Measurements from ENCODE around the gene LRRC46. TPM values are rescaled to one million over a fixed set of nuclear protein-coding genes. Genes with fewer than 3 reads are reported as not detected.

Gene LRRC46
- total and polyA plus RNA-seq, 2 experiments from 2014 or later, result 0.18 to 0.35 TPM

GRCh38 chr17:47834756-47835155, 3.3 kb downstream of the LRRC46 start:
- H3K4me1 Mint-ChIP-seq, result peaks cover 8% of the 10 kb centered on the region
- DNase-seq (ENCODE audit: low spot score) (no peak), ATAC-seq (no peak)
- H3K4me2 ChIP-seq, result no peak overlapping the region
- no peak overlapping the region for H2AFZ ChIP-seq
- H3K27me3 Mint-ChIP-seq (ENCODE audit: insufficient read depth, low read depth, poor library complexity), result peaks cover 22% of the 10 kb centered on the region
- peaks cover 11% of the 10 kb centered on the region for H3K79me2 ChIP-seq (replicated peaks; ENCODE audit: insufficient read depth)
- peaks cover 4% of the 10 kb centered on the region; the same call in 1 of the 2 replicates for H3F3A ChIP-seq (replicated peaks; ENCODE audit: low read depth)
- H3K9me2 ChIP-seq (ENCODE audit: insufficient read depth), result no peaks in the 10 kb centered on the region
- H3K4me1 ChIP-seq (ENCODE audit: insufficient read depth), result peaks cover 12% of the 10 kb centered on the region; the same call in 1 of the 2 replicates
- no peak overlapping the region for H3K4me3 ChIP-seq
- TF ChIP-seq EZH2phosphoT487 (IDR thresholded peaks at IDR 0.05; ENCODE audit: unreplicated experiment) (no peak), ZNF331 (CRISPR knock-in tag; IDR thresholded peaks at IDR 0.05; ENCODE audit: low read depth) (no peak), NANOG (IDR thresholded peaks at IDR 0.05; ENCODE audit: borderline replicate concordance) (no peak), STAT1 (IDR thresholded peaks at IDR 0.05; ENCODE audit: unreplicated experiment) (no peak), POLR2AphosphoS5 (IDR thresholded peaks at IDR 0.05; ENCODE audit: low read depth) (no peak), ZNF462 (CRISPR knock-in tag; IDR thresholded peaks at IDR 0.05) (no peak), ETS1 (IDR thresholded peaks at IDR 0.05) (no peak)
- H4K20me1 ChIP-seq (replicated peaks; ENCODE audit: insufficient read depth), result 0 out of 2 replicates have a peak, but pooled peaks cover under 1% of the 10 kb centered on the region
- no peaks in the 10 kb centered on the region; the same call in 2 of the 3 replicates for H3K9me3 Mint-ChIP-seq
- no peaks in the 10 kb centered on the region for H3K27me3 ChIP-seq (ENCODE audit: insufficient read depth)
- H3K36me3 Mint-ChIP-seq (ENCODE audit: low read depth), result peaks cover 3% of the 10 kb centered on the region; the same call in 1 of the 3 replicates
- H3K27ac ChIP-seq (ENCODE audit: low read depth), result no peak overlapping the region
- H3K4me3 Mint-ChIP-seq, result no peak overlapping the region
- H3K36me3 ChIP-seq (ENCODE audit: insufficient read depth), result no peaks in the 10 kb centered on the region
- no peak overlapping the region for H3K27ac Mint-ChIP-seq

Measured in GM23338 (cell line).